GM23248 (cell line): ENCODE results near the gene GOLGA7B. TPM values are rescaled to one million over a fixed set of nuclear protein-coding genes. Genes with fewer than 3 reads are reported as not detected.

Experiments used
- DNase-seq: peaks from one replicate; pipeline ENCODE4 v3.0.0-alpha.2; 2015
- H2AFZ ChIP-seq: fragments of 200-600 bp; sonication (generic); 2 replicates; pipeline ENCODE4 v1.6.1; 2016; ENCODE audit warnings: antibody characterized with exemption
- H3F3A ChIP-seq: fragments of 200-600 bp; sonication (generic); 2 replicates; pipeline ENCODE4 v1.6.1; 2016; ENCODE audit warnings: mild to moderate bottlenecking, antibody characterized with exemption, mixed run types; ENCODE audit not compliant: insufficient read depth
- H3K27ac ChIP-seq: fragments of 200-600 bp; sonication (generic); 2 replicates; pipeline ENCODE4 v1.5.1; 2016; ENCODE audit warnings: mild to moderate bottlenecking
- H3K27me3 ChIP-seq: fragments of 200-600 bp; sonication (generic); replicated peaks from 2 replicates; pipeline ENCODE4 v1.6.1; 2016; ENCODE audit warnings: mild to moderate bottlenecking; ENCODE audit not compliant: insufficient read depth
- H3K36me3 ChIP-seq: fragments of 200-600 bp; sonication (generic); 2 replicates; pipeline ENCODE4 v1.6.1; 2016; ENCODE audit warnings: low read depth, mild to moderate bottlenecking
- H3K4me1 ChIP-seq: fragments of 200-600 bp; sonication (generic); 2 replicates; pipeline ENCODE4 v1.6.1; 2016; ENCODE audit warnings: mild to moderate bottlenecking; ENCODE audit not compliant: insufficient read depth
- H3K4me2 ChIP-seq: fragments of 200-600 bp; sonication (generic); one replicate; pipeline ENCODE4 v1.6.1; 2016; ENCODE audit warnings: mild to moderate bottlenecking; ENCODE audit not compliant: unreplicated experiment
- H3K4me3 ChIP-seq: fragments of 200-600 bp; sonication (generic); 2 replicates; pipeline ENCODE4 v1.5.1; 2016; ENCODE audit warnings: mild to moderate bottlenecking
- H3K79me2 ChIP-seq: fragments of 200-600 bp; sonication (generic); 2 replicates; pipeline ENCODE4 v1.6.1; 2016; ENCODE audit warnings: mild to moderate bottlenecking; ENCODE audit not compliant: insufficient read depth
- H3K9ac ChIP-seq: fragments of 200-600 bp; sonication (generic); 2 replicates; pipeline ENCODE4 v1.6.1; 2016; ENCODE audit warnings: mild to moderate bottlenecking
- H3K9me2 ChIP-seq: fragments of 200-600 bp; sonication (generic); 2 replicates; pipeline ENCODE4 v1.6.1; 2016; ENCODE audit warnings: mixed run types, mild to moderate bottlenecking, moderate library complexity; ENCODE audit not compliant: insufficient read depth
- H3K9me3 ChIP-seq: fragments of 200-600 bp; sonication (generic); one replicate; pipeline ENCODE4 v1.6.1; 2017; ENCODE audit warnings: low read depth
- H4K20me1 ChIP-seq: fragments of 200-600 bp; sonication (generic); 2 replicates; pipeline ENCODE4 v1.6.0; 2016; ENCODE audit not compliant: insufficient read depth
- EZH2 ChIP-seq: fragments of 200-600 bp; sonication (generic); IDR thresholded peaks from 2 replicates; pipeline ENCODE4 v1.6.1; 2018; ENCODE audit warnings: antibody characterized with exemption, mild to moderate bottlenecking; ENCODE audit not compliant: insufficient read depth, poor library complexity, severe bottlenecking
- EZH2phosphoT487 ChIP-seq: fragments of 200-600 bp; sonication (generic); IDR thresholded peaks from 2 replicates; pipeline ENCODE4 v1.6.1; 2018; ENCODE audit warnings: antibody characterized with exemption, moderate library complexity, mild to moderate bottlenecking, low read depth; ENCODE audit not compliant: insufficient read depth
- WGBS, 2 experiments: methylation state at CpG; one replicate each; pipeline ENCODE4 v1.1.6; 2015 to 2017; ENCODE audit warnings: low lambda C conversion rate in 2 of 2, low coverage in 1 of 2; ENCODE audit errors: missing lambda C conversion rate in 2 of 2; 5-methylcytosine and 5-hydroxymethylcytosine counted together
- in situ Hi-C: fragments of 300-500 bp; cut with MboI; formaldehyde crosslinking; loops from 2 replicates; pipeline ENCODE4 v1.15.0; 2020
- polyA plus RNA-seq: library from polyadenylated mRNA; unstranded; fragments of >200 nt; fragmentation: Nextera tagmentation; extraction: Ambion mirVana; gene quantifications from 2 replicates; pipeline ENCODE4 v1.2.1, GENCODE V29; 2016
- total RNA-seq: library from RNA; depleted of rRNA; stranded (reverse); fragments of >200 nt; shearing (Covaris generic); gene quantifications from 2 replicates; pipeline ENCODE4 v1.2.3, GENCODE V29; 2014

Gene GOLGA7B
- total and polyA plus RNA-seq, 2 experiments from 2014 or later: not detected

DNA sequence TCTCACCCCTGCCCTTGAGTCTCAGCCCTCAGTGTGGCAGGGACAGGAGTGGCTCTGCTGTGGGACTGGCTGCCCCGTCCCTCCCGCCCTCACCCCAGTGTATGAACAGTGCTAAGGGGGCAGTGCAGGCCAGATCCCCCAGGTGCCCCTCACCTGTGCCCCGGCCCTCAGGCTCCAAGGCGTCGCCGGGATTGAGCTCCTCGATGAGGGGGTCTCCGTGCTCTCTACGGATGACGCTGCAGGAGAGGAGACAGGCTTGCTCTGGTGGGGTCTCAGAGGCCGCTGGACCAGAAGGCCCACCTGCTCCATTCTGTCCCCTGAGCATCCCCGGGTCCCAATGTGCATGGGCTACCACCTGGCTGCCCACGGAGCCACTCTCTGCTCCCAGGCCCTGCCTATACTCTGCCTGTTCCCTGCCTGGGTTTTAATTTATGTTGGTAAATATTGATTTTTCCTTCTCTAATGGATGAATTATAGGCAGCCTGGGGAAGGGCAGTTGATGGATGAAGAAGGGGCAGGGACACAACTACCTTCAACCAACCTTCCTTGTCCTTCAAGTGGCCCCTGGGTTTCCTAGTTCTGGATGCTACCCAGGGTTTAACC is 47.2 kb downstream of the GOLGA7B start:
- no peaks in the 10 kb centered on the region for H4K20me1 ChIP-seq
- in situ Hi-C loops: no loop called here
- no peak overlapping the region for H3K27ac ChIP-seq
- H3F3A ChIP-seq: no peaks in the 10 kb centered on the region
- 62 to 71% methylated on average over 10 to 13 of the region's 13 CpGs for WGBS, 2 experiments
- H3K9ac ChIP-seq: no peak overlapping the region
- DNase-seq: no peak
- TF ChIP-seq EZH2phosphoT487 (no peak), EZH2 (no peak)
- no peak overlapping the region for H2AFZ ChIP-seq
- peaks cover 34% of the 10 kb centered on the region for H3K27me3 ChIP-seq
- no peaks in the 10 kb centered on the region for H3K4me1 ChIP-seq
- no peaks in the 10 kb centered on the region for H3K36me3 ChIP-seq
- H3K4me2 ChIP-seq: no peak overlapping the region
- no peaks in the 10 kb centered on the region for H3K79me2 ChIP-seq
- H3K4me3 ChIP-seq: no peak overlapping the region
- no peaks in the 10 kb centered on the region for H3K9me2 ChIP-seq
- H3K9me3 ChIP-seq: no peaks in the 10 kb centered on the region

DNA sequence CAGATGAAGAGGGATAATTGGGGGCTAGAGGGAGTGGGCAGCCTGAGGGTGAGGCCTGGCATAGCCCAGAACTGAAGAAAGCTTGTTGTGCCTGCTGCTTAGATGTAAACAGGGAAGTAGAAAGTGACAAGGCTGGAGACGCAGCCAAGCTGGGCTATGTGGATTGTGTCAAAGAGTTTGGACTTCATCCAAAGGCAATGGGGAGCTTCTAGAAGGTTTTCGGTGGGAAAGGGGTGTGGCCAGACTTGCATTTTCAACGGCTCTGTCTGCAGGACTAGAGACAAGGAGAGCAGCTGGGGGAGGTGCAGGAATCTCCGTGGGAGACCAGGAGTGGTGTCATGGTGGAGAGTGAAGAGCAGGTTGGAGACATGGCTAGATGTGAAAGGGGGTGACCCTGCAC is 48.8 kb downstream of the GOLGA7B start:
- Histone ChIP-seq H3F3A (no peaks in the 10 kb centered on the region), H3K4me2 (no peak overlapping the region), H2AFZ (no peak overlapping the region), H3K27ac (no peak overlapping the region), H3K4me3 (no peak overlapping the region), H3K9me3 (no peaks in the 10 kb centered on the region), H3K4me1 (no peaks in the 10 kb centered on the region), H3K9ac (no peak overlapping the region), H4K20me1 (no peaks in the 10 kb centered on the region), H3K9me2 (no peaks in the 10 kb centered on the region), H3K79me2 (no peaks in the 10 kb centered on the region), H3K27me3 (peaks cover 26% of the 10 kb centered on the region), H3K36me3 (no peaks in the 10 kb centered on the region)
- DNase-seq: no peak
- in situ Hi-C loops: no loop called here
- 19 to 29% methylated on average over 4 of the region's 4 CpGs for WGBS, 2 experiments
- TF ChIP-seq EZH2phosphoT487 (no peak), EZH2 (no peak)

DNA sequence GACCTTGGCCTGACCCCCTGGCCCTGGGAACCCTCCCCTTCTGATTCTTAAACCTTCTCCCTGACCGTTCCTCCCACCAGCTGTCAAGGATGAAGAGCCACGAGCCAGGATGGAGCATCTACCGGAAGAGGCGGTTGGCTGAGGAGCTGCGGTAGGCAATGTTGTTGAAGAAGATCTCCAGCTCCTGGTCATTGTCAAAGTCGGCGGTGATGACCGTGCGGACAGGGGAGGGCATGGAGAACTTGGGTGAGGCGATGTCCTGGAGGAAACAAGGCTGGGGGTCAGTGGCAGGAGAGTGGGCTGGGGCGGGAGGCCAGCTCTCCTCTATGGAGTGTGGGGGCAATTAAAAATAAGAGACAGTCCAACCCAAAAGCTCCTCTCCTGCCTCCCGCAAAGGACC is 51.7 kb downstream of the GOLGA7B start:
- WGBS, 2 experiments: 65 to 75% methylated on average over 10 to 12 of the region's 12 CpGs
- no peaks in the 10 kb centered on the region for H3K36me3 ChIP-seq
- peaks cover 11% of the 10 kb centered on the region for H3K27me3 ChIP-seq

DNA sequence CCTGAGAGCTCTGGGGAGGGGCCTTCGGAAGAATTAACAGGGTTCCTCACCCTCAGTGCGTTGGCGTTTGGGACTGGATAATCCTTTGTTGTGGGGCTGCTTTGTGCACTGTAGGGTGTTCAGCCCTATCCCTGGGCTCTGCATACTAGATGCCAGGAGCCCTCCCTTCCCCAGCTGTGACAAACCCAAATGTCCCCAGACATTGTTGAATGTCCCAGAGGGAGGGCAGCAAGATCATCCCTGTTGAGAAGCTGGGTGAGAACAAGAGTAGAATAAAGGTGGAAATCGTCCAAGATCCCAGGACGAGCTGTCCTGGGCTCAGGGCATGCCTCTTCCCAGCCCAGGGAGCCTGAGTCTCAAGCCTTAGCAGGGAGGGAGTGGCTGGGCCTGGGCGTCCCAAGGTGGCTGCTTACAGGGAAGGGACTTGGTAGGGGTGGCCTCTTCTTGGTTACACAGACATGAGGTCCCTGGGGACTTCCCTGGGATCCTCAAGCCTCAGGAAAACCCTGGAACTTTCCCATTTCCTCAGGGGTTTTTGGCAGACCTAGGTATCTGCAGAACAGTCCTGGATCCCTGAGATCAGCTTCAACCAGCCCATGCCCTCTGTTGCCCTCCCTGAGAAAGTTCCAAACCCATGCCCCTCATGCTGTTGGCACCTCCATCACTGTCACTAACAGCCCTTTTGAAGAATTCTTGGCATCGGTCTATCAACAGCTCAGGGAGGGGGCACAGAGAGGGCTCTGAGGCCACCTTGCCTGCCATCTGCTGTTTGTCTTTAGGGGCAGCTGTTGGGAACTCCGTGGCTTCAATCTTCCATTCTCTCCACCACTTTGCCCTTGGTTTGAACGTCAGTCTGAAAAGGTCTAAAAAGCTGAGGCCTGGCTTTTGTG is 53.7 kb downstream of the GOLGA7B start:
- no peak for DNase-seq
- no peaks in the 10 kb centered on the region for H3K4me1 ChIP-seq
- H3K4me3 ChIP-seq: no peak overlapping the region
- H3K9ac ChIP-seq: no peak overlapping the region
- peaks cover 10% of the 10 kb centered on the region; the same call in 1 of the 2 replicates for H3K27me3 ChIP-seq
- H3K9me3 ChIP-seq: no peaks in the 10 kb centered on the region
- H3K9me2 ChIP-seq: no peaks in the 10 kb centered on the region
- H3K36me3 ChIP-seq: no peaks in the 10 kb centered on the region
- no peaks in the 10 kb centered on the region for H3F3A ChIP-seq
- H4K20me1 ChIP-seq: no peaks in the 10 kb centered on the region
- in situ Hi-C loops: no loop called here
- H2AFZ ChIP-seq: no peak overlapping the region
- no peak for TF ChIP-seq EZH2
- TF ChIP-seq EZH2phosphoT487: no peak
- no peaks in the 10 kb centered on the region for H3K79me2 ChIP-seq
- WGBS, 2 experiments: 50 to 53% methylated on average over 9 of the region's 9 CpGs
- no peak overlapping the region for H3K4me2 ChIP-seq
- H3K27ac ChIP-seq: no peak overlapping the region

More for the DNA sequence above, 51.7 kb downstream of the GOLGA7B start:
- Histone ChIP-seq H3K4me3 (no peak overlapping the region), H3F3A (no peaks in the 10 kb centered on the region), H3K9me2 (no peaks in the 10 kb centered on the region), H3K27ac (no peak overlapping the region), H3K9ac (no peak overlapping the region), H3K9me3 (no peaks in the 10 kb centered on the region), H3K79me2 (no peaks in the 10 kb centered on the region), H3K4me1 (no peaks in the 10 kb centered on the region), H3K4me2 (no peak overlapping the region), H2AFZ (no peak overlapping the region), H4K20me1 (no peaks in the 10 kb centered on the region)
- no peak for TF ChIP-seq EZH2phosphoT487
- TF ChIP-seq EZH2: no peak
- DNase-seq: no peak
- in situ Hi-C loops: no loop called here
